Chondrocyte (in vitro differentiated cells): ENCODE measurements around the gene SLC35D2. TPM values are rescaled to one million over a fixed set of nuclear protein-coding genes. Genes with fewer than 3 reads are reported as not detected.

Experiments used
- DNase-seq: peaks from one replicate; pipeline ENCODE4 v3.0.0; 2021; ENCODE audit warnings: mixed read lengths, low spot score
- H3K27ac Mint-ChIP-seq: one replicate; pipeline ENCODE4 v1.8.0; 2021; ENCODE audit warnings: mild to moderate bottlenecking, moderate library complexity, mixed read lengths; ENCODE audit not compliant: unreplicated experiment
- H3K27me3 Mint-ChIP-seq: 2 replicates; pipeline ENCODE4 v1.8.0; 2021; ENCODE audit warnings: low read depth, mixed read lengths
- H3K36me3 Mint-ChIP-seq: 2 replicates; pipeline ENCODE4 v1.8.0; 2021; ENCODE audit warnings: low read depth, mixed read lengths
- H3K4me1 Mint-ChIP-seq: 2 replicates; pipeline ENCODE4 v1.8.0; 2021; ENCODE audit warnings: low read depth, mild to moderate bottlenecking, mixed read lengths
- H3K4me3 Mint-ChIP-seq: one replicate; pipeline ENCODE4 v1.8.0; 2021; ENCODE audit warnings: mild to moderate bottlenecking, moderate library complexity, mixed read lengths; ENCODE audit not compliant: unreplicated experiment
- H3K9me3 Mint-ChIP-seq: 2 replicates; pipeline ENCODE4 v1.8.0; 2021; ENCODE audit warnings: low read depth, mixed read lengths
- CTCF ChIP-seq: fragments of 200-600 bp; sonication (generic); IDR thresholded peaks from 2 replicates; pipeline ENCODE4 v1.5.0; 2021; ENCODE audit warnings: antibody characterized with exemption, mild to moderate bottlenecking, moderate library complexity
- total RNA-seq: library from RNA; stranded (reverse); gene quantifications from 3 replicates; pipeline ENCODE4 v1.2.1, GENCODE V29; 2021

Gene SLC35D2
- total RNA-seq, 1 donor from 2014 or later, result 13.0 TPM

GRCh38 chr9:96418083-96418919, 34.8 kb upstream of the SLC35D2 start, which contains the start of gene ZNF367:
Gene ZNF367, minus strand, starts transcription at chr9:96418370. Its CDS starts 338 bp downstream, at chr9:96418032.
- no peak for TF ChIP-seq CTCF
- peak; percentile 99 for DNase-seq
- no peaks in the 10 kb centered on the region for H3K27me3 Mint-ChIP-seq
- H3K27ac Mint-ChIP-seq, result peak within 1 kb of the TSS; percentile 96
- peaks cover 28% of the 10 kb centered on the region for H3K4me1 Mint-ChIP-seq
- H3K36me3 Mint-ChIP-seq, result no peaks in the 10 kb centered on the region
- no peaks in the 10 kb centered on the region for H3K9me3 Mint-ChIP-seq
- H3K4me3 Mint-ChIP-seq, result peak within 1 kb of the TSS; percentile 87

- Mint-ChIP-seq H3K36me3 (no peaks in the 10 kb centered on the region), H3K4me1 (peaks cover 28% of the 10 kb centered on the region), H3K27ac (peak overlapping the region; percentile 89), H3K9me3 (no peaks in the 10 kb centered on the region), H3K27me3 (no peaks in the 10 kb centered on the region), H3K4me3 (peak overlapping the region; percentile 72)
- no peak for TF ChIP-seq CTCF
- DNase-seq, result no peak
Measured at GRCh38 chr9:96417661-96418082, 34.2 kb upstream of the SLC35D2 start.

GRCh38 chr9:96417051-96417586, 33.6 kb upstream of the SLC35D2 start:
- H3K4me3 Mint-ChIP-seq, result peak overlapping the region; percentile 86
- TF ChIP-seq CTCF, result peak; percentile 63
- DNase-seq, result no peak
- no peaks in the 10 kb centered on the region for H3K36me3 Mint-ChIP-seq
- H3K27ac Mint-ChIP-seq, result peak overlapping the region; percentile 89
- no peaks in the 10 kb centered on the region for H3K9me3 Mint-ChIP-seq
- H3K27me3 Mint-ChIP-seq, result no peaks in the 10 kb centered on the region
- H3K4me1 Mint-ChIP-seq, result peaks cover 28% of the 10 kb centered on the region

GRCh38 chr9:96413302-96414221, 30.1 kb upstream of the SLC35D2 start:
- Mint-ChIP-seq H3K27me3 (no peaks in the 10 kb centered on the region), H3K27ac (no peak overlapping the region)
- no peak for DNase-seq

More at GRCh38 chr9:96413302-96414221, 30.1 kb upstream of the SLC35D2 start:
- Mint-ChIP-seq H3K4me3 (no peak overlapping the region), H3K36me3 (no peaks in the 10 kb centered on the region), H3K4me1 (peaks cover 6% of the 10 kb centered on the region), H3K9me3 (no peaks in the 10 kb centered on the region)
- TF ChIP-seq CTCF, result no peak
